Activated CD8-positive, alpha-beta memory T cell treated with anti-CD3 and anti-CD28 coated beads for 48 hours (primary cell): Measurements from ENCODE around the gene TIMM21.
A peak's percentile ranks its signal among the peaks of the same experiment; 100 is the strongest.

Experiments
- DNase-seq, 3 experiments: peaks; one replicate each; pipeline ENCODE4 v3.0.0-alpha.2; 2020; ENCODE audit warnings: low read depth in 2 of 3, low spot score in 2 of 3

Gene TIMM21

GRCh38 chr18:74186661-74187060 lies 38.3 kb downstream of the TIMM21 start:
- no peak for DNase-seq

- no peak for DNase-seq
Measured at GRCh38 chr18:74190086-74190485, 41.8 kb downstream of the TIMM21 start.

GRCh38 chr18:74191577-74191976 lies 43.3 kb downstream of the TIMM21 start:
- DNase-seq: no peak

GRCh38 chr18:74194691-74195090 lies 46.4 kb downstream of the TIMM21 start:
- no peak for DNase-seq

GRCh38 chr18:74196220-74197119 lies 48.1 kb downstream of the TIMM21 start:
- DNase-seq: peak in 1 of 3 experiments; percentile 14

GRCh38 chr18:74197705-74198341 lies 49.5 kb downstream of the TIMM21 start:
- no peak for DNase-seq

GRCh38 chr18:74198453-74198852 lies 50.1 kb downstream of the TIMM21 start:
- no peak for DNase-seq

- no peak for DNase-seq
Measured at GRCh38 chr18:74200780-74201179, 52.5 kb downstream of the TIMM21 start.

- DNase-seq: no peak
Measured at GRCh38 chr18:74203811-74204210, 55.5 kb downstream of the TIMM21 start.

- no peak for DNase-seq
Measured at GRCh38 chr18:74204526-74205152, 56.3 kb downstream of the TIMM21 start.
